HG03097 (cell line): ENCODE data around the gene SERPINB13.

Experiments used
- ATAC-seq: cut with Tn5 transposase; IDR thresholded peaks from one replicate; pipeline ENCODE4 v1.9.1; 2021; ENCODE audit not compliant: unreplicated experiment, low FRiP score

Gene SERPINB13

GRCh38 chr18:63586966-63587365 lies at the start of gene SERPINB13:
SERPINB13 (plus strand) TSS chr18:63587343; CDS start chr18:63588668, 1,325 bp downstream.
- no peak for ATAC-seq

- ATAC-seq, result no peak
Observed at GRCh38 chr18:63539904-63540510, 47.1 kb upstream of the SERPINB13 start.

GRCh38 chr18:63542069-63542468 lies 45.1 kb upstream of the SERPINB13 start, which contains the start of gene SERPINB12:
SERPINB12 (plus strand) TSS chr18:63542369; CDS start chr18:63556160, 13,791 bp downstream.
- no peak for ATAC-seq

GRCh38 chr18:63544017-63544416 lies 43.1 kb upstream of the SERPINB13 start:
- ATAC-seq, result no peak

- no peak for ATAC-seq
Observed at GRCh38 chr18:63545000-63545399, 42.1 kb upstream of the SERPINB13 start.

GRCh38 chr18:63550068-63550467 lies 37.1 kb upstream of the SERPINB13 start:
- no peak for ATAC-seq

- ATAC-seq, result no peak
Observed at GRCh38 chr18:63551769-63552168, 35.4 kb upstream of the SERPINB13 start.

- ATAC-seq, result no peak
Observed at GRCh38 chr18:63552581-63552980, 34.6 kb upstream of the SERPINB13 start.

GRCh38 chr18:63553081-63553480 lies 34.1 kb upstream of the SERPINB13 start:
- no peak for ATAC-seq

GRCh38 chr18:63559567-63560491 lies 27.3 kb upstream of the SERPINB13 start:
- ATAC-seq, result no peak

GRCh38 chr18:63562284-63562683 lies 24.9 kb upstream of the SERPINB13 start:
- ATAC-seq, result no peak

GRCh38 chr18:63564021-63564420 lies 23.1 kb upstream of the SERPINB13 start:
- ATAC-seq, result no peak

- no peak for ATAC-seq
Observed at GRCh38 chr18:63564561-63564960, 22.6 kb upstream of the SERPINB13 start.

- no peak for ATAC-seq
Observed at GRCh38 chr18:63567276-63567675, 19.9 kb upstream of the SERPINB13 start.

GRCh38 chr18:63567825-63568224 lies 19.3 kb upstream of the SERPINB13 start:
- no peak for ATAC-seq

- ATAC-seq, result no peak
Observed at GRCh38 chr18:63570721-63571120, 16.4 kb upstream of the SERPINB13 start.

GRCh38 chr18:63575681-63576080 lies 11.5 kb upstream of the SERPINB13 start:
- ATAC-seq, result no peak

- no peak for ATAC-seq
Observed at GRCh38 chr18:63578357-63578958, 8.7 kb upstream of the SERPINB13 start.

GRCh38 chr18:63579616-63580015 lies 7.5 kb upstream of the SERPINB13 start:
- no peak for ATAC-seq

- no peak for ATAC-seq
Observed at GRCh38 chr18:63585988-63586387, 1.2 kb upstream of the SERPINB13 start.

- ATAC-seq, result no peak
Observed at GRCh38 chr18:63586431-63586830, 712 bp upstream of the SERPINB13 start.
